H54 (cell line): ENCODE results near the gene MMP17.

ENCODE experiments used
- DNase-seq: peaks from one replicate; pipeline ENCODE4 v3.0.0; 2011; ENCODE audit warnings: low spot score, mixed read lengths; ENCODE audit not compliant: insufficient read length
- FAIRE-seq: peaks from 3 replicates; lab custom pipeline; 2011; peaks lifted over from hg19 to GRCh38; lab: Jason Lieb, UNC
- POLR2A ChIP-seq: IDR thresholded peaks from 2 replicates; pipeline ENCODE4 v1.6.1; 2011; ENCODE audit warnings: low read depth, mild to moderate bottlenecking, low read length

Gene MMP17

GRCh38 chr12:131842169-131842568 is 14.0 kb downstream of the MMP17 start:
- FAIRE-seq = no peak
- no peak for DNase-seq
- TF ChIP-seq POLR2A = no peak

- DNase-seq (no peak), FAIRE-seq (no peak)
- no peak for TF ChIP-seq POLR2A
Observed at GRCh38 chr12:131843527-131843926, 15.3 kb downstream of the MMP17 start.

GRCh38 chr12:131844140-131844539 is 15.9 kb downstream of the MMP17 start:
- DNase-seq (no peak), FAIRE-seq (no peak)
- TF ChIP-seq POLR2A = no peak

GRCh38 chr12:131844656-131845055 is 16.5 kb downstream of the MMP17 start:
- TF ChIP-seq POLR2A = no peak
- DNase-seq (no peak), FAIRE-seq (no peak)

GRCh38 chr12:131845121-131845520 is 16.9 kb downstream of the MMP17 start:
- DNase-seq (no peak), FAIRE-seq (no peak)
- TF ChIP-seq POLR2A = no peak

DNA sequence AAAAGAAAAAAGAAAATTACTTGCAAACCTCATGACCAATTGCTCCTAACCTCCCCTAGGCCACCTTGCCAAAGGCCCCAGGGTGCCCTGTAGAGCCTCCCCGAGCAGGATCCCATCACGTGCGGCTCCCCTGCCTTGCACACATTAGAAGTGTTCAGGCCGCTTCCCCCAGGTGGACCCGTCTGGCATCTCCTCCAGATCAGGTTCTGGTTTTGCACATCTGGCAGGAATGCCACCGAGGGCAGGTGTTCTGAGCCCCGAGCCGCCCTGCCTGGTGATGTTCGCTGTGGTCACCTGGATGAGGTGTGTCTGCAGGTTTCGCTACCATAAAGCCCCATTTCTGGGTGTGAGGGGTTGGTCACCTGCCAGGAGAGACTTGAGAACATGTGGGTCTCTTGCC is 19.3 kb downstream of the MMP17 start:
- FAIRE-seq = no peak

GRCh38 chr12:131848753-131849152 is 20.6 kb downstream of the MMP17 start:
- no peak for FAIRE-seq
- TF ChIP-seq POLR2A = no peak
- no peak for DNase-seq

More for the DNA sequence above, 19.3 kb downstream of the MMP17 start:
- TF ChIP-seq POLR2A = no peak
- no peak for DNase-seq

DNA sequence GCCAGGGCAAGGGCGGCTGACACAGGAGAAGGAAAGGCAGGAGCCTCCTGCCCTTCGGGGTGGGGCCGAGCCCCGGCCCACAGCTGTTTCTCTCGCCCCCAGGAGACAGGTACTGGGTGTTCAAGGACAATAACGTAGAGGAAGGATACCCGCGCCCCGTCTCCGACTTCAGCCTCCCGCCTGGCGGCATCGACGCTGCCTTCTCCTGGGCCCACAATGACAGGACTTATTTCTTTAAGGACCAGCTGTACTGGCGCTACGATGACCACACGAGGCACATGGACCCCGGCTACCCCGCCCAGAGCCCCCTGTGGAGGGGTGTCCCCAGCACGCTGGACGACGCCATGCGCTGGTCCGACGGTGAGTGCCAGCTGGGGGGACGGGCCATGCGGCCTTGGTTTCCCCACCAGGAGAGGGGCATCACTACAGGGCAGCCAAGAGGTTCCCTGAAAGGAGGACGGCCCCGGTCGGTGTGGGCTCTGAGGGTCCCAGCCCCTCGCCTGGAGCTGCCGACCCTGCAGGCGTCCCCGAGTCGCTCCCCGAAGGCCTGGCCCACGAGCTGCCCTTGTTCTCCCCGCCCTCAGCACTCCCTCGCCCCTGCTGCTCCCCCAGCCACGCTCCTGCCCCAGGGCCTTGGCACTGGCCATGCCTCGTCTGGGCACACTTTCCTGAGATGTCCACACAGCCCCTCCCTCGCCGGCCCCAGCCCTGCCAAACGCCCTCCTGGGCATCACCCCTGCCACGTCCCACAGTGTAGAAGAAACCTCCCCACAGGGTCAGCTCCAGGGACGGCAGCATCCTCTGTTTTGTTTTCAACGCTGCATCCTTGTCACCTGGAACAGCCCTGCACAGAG is 21.7 kb downstream of the MMP17 start:
- TF ChIP-seq POLR2A = no peak
- DNase-seq (no peak), FAIRE-seq (no peak)

- DNase-seq (no peak), FAIRE-seq (no peak)
- no peak for TF ChIP-seq POLR2A
Observed at GRCh38 chr12:131850856-131851559, 22.8 kb downstream of the MMP17 start.

DNA sequence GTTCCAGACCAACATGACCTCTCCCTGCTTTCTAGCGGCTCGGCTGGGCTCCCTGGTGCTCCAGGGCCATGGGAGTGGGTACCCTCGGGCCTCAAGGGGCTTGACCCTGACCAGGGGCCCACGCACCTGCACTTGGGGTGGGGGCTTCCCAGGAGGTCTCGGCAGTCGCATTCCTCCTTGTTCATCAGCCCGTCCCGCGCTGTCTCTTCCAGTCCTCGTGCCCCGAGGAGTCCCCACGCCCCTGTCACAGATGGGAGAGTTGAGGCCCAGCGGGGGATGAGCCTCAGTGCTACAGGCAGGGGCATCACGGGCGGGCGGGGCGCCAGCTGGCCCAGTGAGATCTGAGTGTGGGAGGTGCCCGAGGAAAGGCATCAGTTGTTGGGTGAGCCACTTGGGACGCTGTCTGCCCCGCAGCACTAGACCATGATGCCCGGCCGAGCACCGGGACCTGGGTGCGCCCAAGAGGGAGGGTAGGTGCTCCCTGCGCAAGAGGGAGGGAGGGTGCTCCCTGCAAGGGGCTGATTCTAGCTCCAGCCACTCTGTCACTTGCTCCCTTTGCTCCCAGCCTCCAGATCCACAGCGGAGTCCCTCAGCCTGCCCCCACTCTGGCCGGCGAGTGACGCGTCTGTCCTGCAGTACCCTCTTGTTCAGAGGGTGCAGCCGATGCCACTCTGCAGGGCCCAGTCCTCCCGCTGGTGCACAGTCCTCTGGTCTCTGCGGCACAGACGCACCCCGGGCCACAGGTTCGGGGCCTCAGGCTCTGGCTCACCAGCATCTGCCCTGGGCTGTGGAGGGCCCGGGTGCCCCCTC is 23.8 kb downstream of the MMP17 start:
- no peak for FAIRE-seq
- TF ChIP-seq POLR2A = no peak
- no peak for DNase-seq

DNA sequence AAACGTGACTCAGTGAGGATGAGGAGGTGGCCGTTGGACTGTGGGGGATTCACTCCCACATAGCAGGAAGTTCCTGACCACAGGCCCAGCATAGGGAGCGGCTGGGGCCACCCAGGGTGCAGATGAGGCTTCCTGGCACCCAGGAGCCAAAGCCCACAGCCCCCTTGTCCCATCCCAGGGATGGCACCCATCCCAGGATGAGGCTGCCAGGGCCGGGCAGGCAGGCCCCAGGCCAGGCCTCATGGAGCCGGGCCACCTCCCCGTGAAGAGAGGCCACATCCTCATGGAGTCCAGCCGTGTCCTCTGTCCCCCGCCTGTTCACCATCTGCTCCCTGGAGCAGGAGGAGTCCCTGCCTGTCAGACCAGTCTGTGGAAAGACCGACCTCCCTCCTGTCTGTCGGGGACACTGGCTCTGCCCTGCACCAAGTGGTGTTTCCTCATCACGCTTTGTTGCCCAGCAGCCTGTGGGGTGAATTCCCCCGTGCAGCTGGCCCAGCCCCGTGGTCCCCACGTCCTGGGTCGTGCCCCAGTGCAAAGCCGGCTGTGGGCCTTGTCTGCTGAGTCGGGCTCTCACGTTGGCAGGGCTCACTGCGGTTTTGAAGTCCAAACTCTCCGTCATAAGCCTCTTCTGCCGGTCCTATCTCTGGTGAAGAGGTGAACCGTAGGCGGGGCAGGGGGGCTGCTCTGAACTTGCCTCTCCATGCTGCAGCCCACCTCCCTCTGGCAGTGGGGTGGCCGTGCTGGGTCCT is 24.5 kb downstream of the MMP17 start:
- no peak for TF ChIP-seq POLR2A
- DNase-seq (no peak), FAIRE-seq (no peak)

DNA sequence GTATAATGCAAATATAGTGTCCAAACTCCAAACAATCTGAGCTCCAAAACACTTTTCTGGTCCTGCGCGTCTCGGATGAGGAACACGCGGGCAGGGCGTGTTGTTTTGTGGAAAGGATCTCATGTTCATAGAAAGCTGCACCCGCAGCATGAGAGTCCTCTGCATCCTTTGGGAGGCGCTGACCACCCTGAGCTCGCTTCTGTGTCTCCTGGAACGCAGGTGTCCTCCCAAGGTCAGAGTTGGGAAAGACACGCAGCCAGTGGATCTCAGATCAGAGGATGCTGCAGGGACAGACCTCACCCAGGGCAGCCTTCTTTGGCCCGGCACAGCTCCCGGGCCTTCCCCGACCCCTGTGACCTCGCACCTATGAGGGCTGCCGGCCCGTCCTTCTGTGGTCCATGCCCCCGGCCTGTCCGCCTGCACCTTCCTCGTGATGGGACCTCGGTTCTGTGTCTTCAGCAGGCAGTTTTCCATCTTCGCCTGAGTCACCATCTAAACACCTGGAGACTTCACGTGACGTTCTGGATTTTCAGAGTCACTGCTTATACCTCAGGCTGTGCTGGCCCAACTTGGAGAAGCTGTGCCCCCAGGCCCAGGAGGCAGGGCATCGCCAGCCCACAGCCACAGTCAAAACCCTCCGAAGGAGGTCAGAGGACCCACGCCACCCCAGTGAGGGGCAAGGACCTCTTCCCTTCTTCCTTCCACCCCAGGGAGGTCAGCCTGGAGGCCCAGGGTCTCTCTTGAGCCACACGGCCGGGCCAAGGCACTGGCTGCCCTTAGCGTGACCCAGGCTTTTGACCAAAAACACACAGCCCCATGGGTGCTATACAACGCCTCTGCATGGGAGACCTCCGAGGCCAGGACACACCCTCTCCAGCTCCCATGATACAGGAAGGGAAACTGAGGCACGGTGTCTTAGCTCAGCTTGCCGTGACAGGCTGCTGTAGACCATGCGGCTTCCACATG is 25.9 kb downstream of the MMP17 start:
- no peak for FAIRE-seq
- no peak for TF ChIP-seq POLR2A
- no peak for DNase-seq

DNA sequence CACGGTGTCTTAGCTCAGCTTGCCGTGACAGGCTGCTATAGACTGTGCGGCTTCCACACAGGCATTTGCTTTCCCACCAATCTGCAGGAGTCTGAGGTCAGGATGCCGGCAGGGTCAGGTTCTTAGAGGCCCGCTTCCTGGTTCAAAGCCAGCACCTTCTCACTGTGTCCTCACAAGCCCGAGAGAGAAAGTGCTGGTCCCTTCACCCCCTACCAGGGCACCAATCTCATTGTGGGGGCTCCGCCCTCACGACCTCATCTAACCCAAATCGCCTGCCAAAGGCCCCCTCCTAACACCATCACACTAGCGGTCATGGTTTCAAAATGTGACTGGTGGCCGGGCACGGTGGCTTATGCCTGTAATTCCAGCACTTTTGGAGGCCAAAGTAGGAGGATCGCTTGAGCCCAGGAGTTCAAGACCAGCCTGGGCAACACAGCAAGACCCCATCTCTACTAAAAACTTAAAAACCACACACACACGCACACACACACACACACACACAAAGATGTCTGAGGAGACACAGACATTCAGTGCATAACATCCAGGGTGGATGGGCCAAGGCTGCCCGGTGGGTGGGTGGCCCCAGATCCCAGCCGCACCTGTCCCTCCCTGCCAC is 26.8 kb downstream of the MMP17 start:
- no peak for DNase-seq
- no peak for TF ChIP-seq POLR2A
- no peak for FAIRE-seq
